ENCODE measurements around the gene IRX4. TPM values are rescaled to one million over a fixed set of nuclear protein-coding genes. Genes with fewer than 3 reads are reported as not detected.

Gene IRX4
- total and polyA plus RNA-seq, 2 donors (not counting 1 experiment from before 2014, with no cell fraction given): not detected

GRCh38 chr5:1852324-1852947, 30.3 kb downstream of the IRX4 start:
- H3K4me1 ChIP-seq (ENCODE audit: control insufficient read depth, extremely low read depth, insufficient read depth, low read length): no peaks in the 10 kb centered on the region
- H3K9ac ChIP-seq (ENCODE audit: insufficient read depth, low read length): no peak overlapping the region
- H3K27me3 ChIP-seq (ENCODE audit: control insufficient read depth, insufficient read depth, low read length): peaks cover 21% of the 10 kb centered on the region
- no peak overlapping the region for H2AFZ ChIP-seq (ENCODE audit: low read length)
- no peak for DNase-seq (ENCODE audit: low read depth in 2 of 2)
- no peaks in the 10 kb centered on the region for H3K9me3 ChIP-seq (ENCODE audit: control insufficient read depth, insufficient read depth, low read depth, low read length)
- H4K20me1 ChIP-seq (ENCODE audit: control insufficient read depth, extremely low read depth, insufficient read depth, low read length): no peaks in the 10 kb centered on the region
- H3K27ac ChIP-seq (ENCODE audit: insufficient read depth, low read length): no peak overlapping the region
- H3K36me3 ChIP-seq (ENCODE audit: control insufficient read depth, insufficient read depth, low read length): no peaks in the 10 kb centered on the region
- no peak overlapping the region for H3K4me2 ChIP-seq (ENCODE audit: extremely low read depth, insufficient read depth, low read length)
- no peaks in the 10 kb centered on the region for H3K79me2 ChIP-seq (ENCODE audit: control insufficient read depth, insufficient read depth, low read length)
- TF ChIP-seq CTCF (conservative IDR thresholded peaks at IDR 0.05 in 1 of 2, IDR thresholded peaks at IDR 0.05 in 1 of 2; ENCODE audit: low read depth in 1 of 2, low read length in 2 of 2) (no peak), EZH2 (IDR thresholded peaks at IDR 0.05; ENCODE audit: low read length, missing control alignments) (no peak)
- H3K4me3 ChIP-seq (replicated peaks in 1 of 4; ENCODE audit: control extremely low read depth in 1 of 4, insufficient read depth in 1 of 4, low read depth in 3 of 4, low read length in 4 of 4): no peak overlapping the region

GRCh38 chr5:1851290-1851934, 31.3 kb downstream of the IRX4 start:
- no peak overlapping the region for H2AFZ ChIP-seq (ENCODE audit: low read length)
- no peak overlapping the region for H3K4me3 ChIP-seq (replicated peaks in 1 of 4; ENCODE audit: control extremely low read depth in 1 of 4, insufficient read depth in 1 of 4, low read depth in 3 of 4, low read length in 4 of 4)
- peaks cover 21% of the 10 kb centered on the region for H3K27me3 ChIP-seq (ENCODE audit: control insufficient read depth, insufficient read depth, low read length)
- no peaks in the 10 kb centered on the region for H3K79me2 ChIP-seq (ENCODE audit: control insufficient read depth, insufficient read depth, low read length)
- TF ChIP-seq EZH2 (IDR thresholded peaks at IDR 0.05; ENCODE audit: low read length, missing control alignments): no peak
- TF ChIP-seq CTCF (conservative IDR thresholded peaks at IDR 0.05 in 1 of 2, IDR thresholded peaks at IDR 0.05 in 1 of 2; ENCODE audit: low read depth in 1 of 2, low read length in 2 of 2): no peak
- no peak overlapping the region for H3K27ac ChIP-seq (ENCODE audit: insufficient read depth, low read length)
- H3K9me3 ChIP-seq (ENCODE audit: control insufficient read depth, insufficient read depth, low read depth, low read length): no peaks in the 10 kb centered on the region
- no peaks in the 10 kb centered on the region for H3K4me1 ChIP-seq (ENCODE audit: control insufficient read depth, extremely low read depth, insufficient read depth, low read length)
- H3K4me2 ChIP-seq (ENCODE audit: extremely low read depth, insufficient read depth, low read length): no peak overlapping the region
- no peaks in the 10 kb centered on the region for H4K20me1 ChIP-seq (ENCODE audit: control insufficient read depth, extremely low read depth, insufficient read depth, low read length)
- no peak for DNase-seq (ENCODE audit: low read depth in 2 of 2)
- no peak overlapping the region for H3K9ac ChIP-seq (ENCODE audit: insufficient read depth, low read length)
- H3K36me3 ChIP-seq (ENCODE audit: control insufficient read depth, insufficient read depth, low read length): no peaks in the 10 kb centered on the region

- Histone ChIP-seq H2AFZ (ENCODE audit: low read length) (no peak overlapping the region), H3K36me3 (ENCODE audit: control insufficient read depth, insufficient read depth, low read length) (no peaks in the 10 kb centered on the region), H3K9me3 (ENCODE audit: control insufficient read depth, insufficient read depth, low read depth, low read length) (no peaks in the 10 kb centered on the region), H3K9ac (ENCODE audit: insufficient read depth, low read length) (no peak overlapping the region), H4K20me1 (ENCODE audit: control insufficient read depth, extremely low read depth, insufficient read depth, low read length) (no peaks in the 10 kb centered on the region), H3K4me2 (ENCODE audit: extremely low read depth, insufficient read depth, low read length) (no peak overlapping the region), H3K79me2 (ENCODE audit: control insufficient read depth, insufficient read depth, low read length) (no peaks in the 10 kb centered on the region), H3K4me3 (replicated peaks in 1 of 4; ENCODE audit: control extremely low read depth in 1 of 4, insufficient read depth in 1 of 4, low read depth in 3 of 4, low read length in 4 of 4) (no peak overlapping the region), H3K27me3 (ENCODE audit: control insufficient read depth, insufficient read depth, low read length) (peaks cover 21% of the 10 kb centered on the region), H3K4me1 (ENCODE audit: control insufficient read depth, extremely low read depth, insufficient read depth, low read length) (no peaks in the 10 kb centered on the region), H3K27ac (ENCODE audit: insufficient read depth, low read length) (no peak overlapping the region)
- TF ChIP-seq EZH2 (IDR thresholded peaks at IDR 0.05; ENCODE audit: low read length, missing control alignments) (no peak), CTCF (conservative IDR thresholded peaks at IDR 0.05 in 1 of 2, IDR thresholded peaks at IDR 0.05 in 1 of 2; ENCODE audit: low read depth in 1 of 2, low read length in 2 of 2) (no peak)
- no peak for DNase-seq (ENCODE audit: low read depth in 2 of 2)
Observed at GRCh38 chr5:1850324-1851154, 32.2 kb downstream of the IRX4 start.

Data from fibroblast of lung (primary cell).